Activated T-helper 1 cell treated with anti-CD3 and anti-CD28 coated beads, Interleukin-12 subunit alpha, Interleukin-12 subunit beta, Interleukin-2, Interleukin-4 antibody, amounts not matched to agents 30 ng/mL and 10 ng/mL and 1 ng/mL, durations not matched to agents 14 hours and 24 hours and 36 hours (primary cell): ENCODE measurements around the gene POLR3E. TPM values are rescaled to one million over a fixed set of nuclear protein-coding genes. Genes with fewer than 3 reads are reported as not detected.

ENCODE experiments used
- DNase-seq: peaks from one replicate; pipeline ENCODE4 v3.0.0; 2021; ENCODE audit warnings: low spot score
- H3K27ac Mint-ChIP-seq: one replicate; pipeline ENCODE4 v1.8.0; 2021; ENCODE audit warnings: mild to moderate bottlenecking, mixed read lengths
- H3K27me3 Mint-ChIP-seq: one replicate; pipeline ENCODE4 v1.8.0; 2022; ENCODE audit warnings: mild to moderate bottlenecking, moderate library complexity, mixed read lengths; ENCODE audit not compliant: insufficient read depth
- H3K36me3 Mint-ChIP-seq: one replicate; pipeline ENCODE4 v1.8.0; 2021; ENCODE audit warnings: low read depth, mixed read lengths
- H3K4me1 Mint-ChIP-seq: one replicate; pipeline ENCODE4 v1.8.0; 2021; ENCODE audit warnings: low read depth, mixed read lengths
- H3K4me3 Mint-ChIP-seq: one replicate; pipeline ENCODE4 v1.8.0; 2021; ENCODE audit warnings: mild to moderate bottlenecking, moderate library complexity, mixed read lengths
- H3K9me3 Mint-ChIP-seq: one replicate; pipeline ENCODE4 v1.8.0; 2021; ENCODE audit warnings: mixed read lengths
- intact Hi-C: fragments of 100-400 bp; cut with micrococcal nuclease; formaldehyde crosslinking; loops from one replicate; pipeline ENCODE4 v1.15.1; 2024
- total RNA-seq: library from RNA; stranded (reverse); gene quantifications from 2 replicates; pipeline ENCODE4 v1.2.3, GENCODE V29; 2022

The POLR3E gene
- total RNA-seq, 1 donor from 2014 or later, result 111 TPM

DNA sequence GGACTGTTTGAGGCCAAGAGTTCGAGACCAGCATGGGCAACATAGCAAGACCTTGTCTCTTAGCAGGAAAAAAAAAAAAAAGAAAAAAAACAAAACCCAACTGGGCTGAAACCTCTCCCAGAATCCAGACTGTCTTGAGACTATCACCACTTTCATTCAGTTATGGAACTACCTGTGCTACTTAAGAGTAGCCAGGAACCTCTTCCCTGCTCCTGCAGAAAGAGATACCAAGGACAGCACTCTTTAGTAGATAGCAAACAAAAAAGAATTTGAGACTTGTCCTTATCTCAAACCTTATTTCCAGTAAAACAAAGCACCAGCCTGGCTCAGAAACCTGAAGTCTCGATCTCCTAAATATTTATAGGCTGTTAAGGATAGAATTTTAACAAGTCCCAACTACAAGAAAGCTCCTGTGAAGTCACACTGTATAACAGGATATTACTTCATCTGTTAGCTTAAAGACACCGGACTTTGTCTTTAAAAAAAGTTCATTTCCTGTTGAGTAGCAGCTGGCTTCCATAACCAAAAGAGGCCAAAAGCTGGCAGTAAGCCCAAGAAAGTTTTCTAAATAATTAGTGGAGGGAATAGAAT lies 72.1 kb downstream of the POLR3E start:
- Mint-ChIP-seq H3K36me3 (peaks cover 39% of the 10 kb centered on the region), H3K27ac (peak overlapping the region; percentile 58), H3K4me1 (peaks cover 83% of the 10 kb centered on the region), H3K4me3 (peak overlapping the region; percentile 15), H3K27me3 (no peaks in the 10 kb centered on the region), H3K9me3 (peaks cover 7% of the 10 kb centered on the region)
- intact Hi-C loops, result loop anchor here (1.0 kb wide), 1 partner anchor 48 kb away; no protein-coding TSS in a partner anchor
- DNase-seq, result no peak

DNA sequence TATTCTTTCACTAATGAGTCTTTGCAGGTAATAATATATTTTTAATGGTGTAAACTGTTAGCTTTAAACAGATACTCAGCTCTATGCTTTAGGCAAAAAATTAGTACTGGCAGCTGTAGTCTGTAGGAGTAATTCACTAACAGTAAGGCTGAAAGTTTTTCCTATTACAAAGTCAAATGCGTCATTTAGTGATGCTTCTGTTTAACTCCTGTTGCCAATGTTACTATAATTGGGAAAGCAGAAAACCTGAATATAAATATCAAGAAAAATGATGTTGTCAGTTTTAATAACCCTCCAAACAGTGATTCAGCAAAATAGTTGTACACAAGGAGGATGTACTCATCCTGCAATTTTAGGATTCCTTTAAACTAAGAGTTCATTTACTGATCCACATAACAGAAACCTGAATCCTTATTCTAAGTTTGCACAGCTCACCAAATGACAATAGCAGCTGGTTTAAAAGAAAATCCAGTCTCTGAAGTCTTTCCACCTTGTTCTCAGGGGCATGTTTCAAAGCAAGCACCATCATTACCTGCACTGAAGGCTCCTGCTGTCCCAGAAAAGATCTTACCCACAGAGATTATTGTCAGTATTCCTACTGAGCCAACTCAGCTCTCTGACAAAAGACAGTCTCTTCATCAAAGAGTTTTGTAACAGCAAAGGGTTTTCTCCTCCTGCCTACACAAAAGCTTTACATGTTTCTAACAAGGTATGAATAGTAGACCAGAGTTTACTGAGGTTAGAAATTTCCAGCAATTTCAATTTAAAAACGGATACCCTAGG lies 73.0 kb downstream of the POLR3E start:
- intact Hi-C loops, result loop anchor here (5.0 kb wide), 3 partner anchors 33 to 418 kb away; partner anchors contain the start of genes MOSMO and UQCRC2
- Mint-ChIP-seq H3K4me3 (peak overlapping the region; percentile 97), H3K27me3 (no peaks in the 10 kb centered on the region), H3K4me1 (peaks cover 76% of the 10 kb centered on the region), H3K36me3 (peaks cover 30% of the 10 kb centered on the region), H3K27ac (peak overlapping the region; percentile 55), H3K9me3 (peaks cover 7% of the 10 kb centered on the region)
- DNase-seq, result no peak

DNA sequence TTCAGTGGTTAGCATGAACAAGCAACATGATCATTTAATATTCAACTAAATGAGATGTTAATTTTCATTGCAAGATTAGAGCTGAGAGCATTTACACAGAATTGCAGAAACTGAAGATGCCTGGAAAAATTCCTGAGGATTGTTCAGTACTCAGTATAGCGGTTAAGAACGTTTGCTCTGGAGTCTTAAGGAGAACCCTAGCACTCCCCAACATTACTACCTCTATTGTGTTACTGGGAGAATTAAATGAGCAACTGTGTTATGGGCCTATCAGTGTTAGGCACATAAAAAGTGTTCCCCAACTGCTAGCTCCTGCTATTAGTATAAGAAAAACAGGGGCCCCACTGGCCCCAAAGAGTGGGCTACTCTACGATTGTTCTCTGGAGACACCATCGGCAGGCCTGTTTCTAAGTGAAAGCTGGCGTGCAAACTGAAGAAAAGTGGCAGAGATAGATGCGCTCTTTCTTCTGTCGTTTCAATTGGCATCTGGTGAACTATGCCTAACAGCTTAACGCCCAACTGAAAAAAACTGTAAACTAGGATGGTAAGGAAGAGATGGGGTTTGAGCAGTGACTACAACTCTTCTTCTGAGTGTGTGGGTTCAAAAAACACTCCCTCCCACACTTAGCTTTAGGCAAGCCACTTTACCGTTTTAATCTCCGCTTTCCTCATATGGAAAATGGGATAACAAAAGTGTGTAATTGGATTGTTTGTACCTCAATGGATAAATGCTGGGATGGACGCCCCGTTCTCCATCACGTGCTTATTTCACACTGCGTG lies 75.9 kb downstream of the POLR3E start:
- H3K9me3 Mint-ChIP-seq, result no peaks in the 10 kb centered on the region
- intact Hi-C loops, result loop anchor here (5.0 kb wide), 3 partner anchors 36 to 421 kb away; partner anchors contain the start of genes MOSMO and UQCRC2
- H3K4me3 Mint-ChIP-seq, result peak overlapping the region; percentile 97
- peaks cover 2% of the 10 kb centered on the region for H3K27me3 Mint-ChIP-seq
- H3K36me3 Mint-ChIP-seq, result peaks cover 12% of the 10 kb centered on the region
- DNase-seq, result peak; percentile 8
- H3K27ac Mint-ChIP-seq, result peak overlapping the region; percentile 91
- peaks cover 55% of the 10 kb centered on the region for H3K4me1 Mint-ChIP-seq

DNA sequence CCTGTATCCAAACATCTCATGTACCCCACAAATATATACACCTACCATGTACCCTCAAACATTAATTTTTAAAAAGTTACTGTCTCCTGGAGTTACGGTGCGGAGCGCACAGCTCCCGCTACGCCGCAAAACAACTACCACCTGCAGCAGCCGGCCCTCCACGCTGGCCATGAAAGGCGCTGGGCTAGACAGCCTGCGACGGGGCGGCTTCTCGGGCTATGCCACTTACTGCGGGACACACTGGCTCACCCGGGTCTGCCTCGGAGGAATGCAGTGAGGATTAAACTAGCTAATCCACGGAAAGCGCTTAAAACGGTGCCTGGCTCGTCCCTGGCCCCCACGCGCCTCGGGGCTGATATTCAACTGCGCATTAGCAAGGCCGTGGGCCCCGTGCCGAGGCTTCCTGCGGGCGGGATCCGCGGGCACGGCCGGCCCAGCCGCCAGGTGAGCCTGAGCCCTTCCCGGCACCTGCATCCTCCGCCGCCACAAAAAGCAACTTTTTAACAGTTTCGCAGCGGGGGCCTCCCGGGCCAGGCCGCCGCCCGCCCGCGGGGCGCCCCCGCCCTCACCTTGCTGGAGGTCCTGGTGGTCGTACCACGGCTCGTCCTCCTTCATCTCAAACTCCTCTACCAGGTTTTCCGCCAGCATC lies 76.6 kb downstream of the POLR3E start:
- intact Hi-C loops, result loop anchor here (1.0 to 5.0 kb wide), 9 partner anchors 15 to 421 kb away; partner anchors contain the start of genes EEF2K, MOSMO and UQCRC2
- H3K27me3 Mint-ChIP-seq, result peaks cover 2% of the 10 kb centered on the region
- H3K9me3 Mint-ChIP-seq, result no peaks in the 10 kb centered on the region
- H3K27ac Mint-ChIP-seq, result peak overlapping the region; percentile 91
- peak overlapping the region; percentile 97 for H3K4me3 Mint-ChIP-seq
- peaks cover 50% of the 10 kb centered on the region for H3K4me1 Mint-ChIP-seq
- H3K36me3 Mint-ChIP-seq, result peaks cover 9% of the 10 kb centered on the region
- DNase-seq, result peak; percentile 5

DNA sequence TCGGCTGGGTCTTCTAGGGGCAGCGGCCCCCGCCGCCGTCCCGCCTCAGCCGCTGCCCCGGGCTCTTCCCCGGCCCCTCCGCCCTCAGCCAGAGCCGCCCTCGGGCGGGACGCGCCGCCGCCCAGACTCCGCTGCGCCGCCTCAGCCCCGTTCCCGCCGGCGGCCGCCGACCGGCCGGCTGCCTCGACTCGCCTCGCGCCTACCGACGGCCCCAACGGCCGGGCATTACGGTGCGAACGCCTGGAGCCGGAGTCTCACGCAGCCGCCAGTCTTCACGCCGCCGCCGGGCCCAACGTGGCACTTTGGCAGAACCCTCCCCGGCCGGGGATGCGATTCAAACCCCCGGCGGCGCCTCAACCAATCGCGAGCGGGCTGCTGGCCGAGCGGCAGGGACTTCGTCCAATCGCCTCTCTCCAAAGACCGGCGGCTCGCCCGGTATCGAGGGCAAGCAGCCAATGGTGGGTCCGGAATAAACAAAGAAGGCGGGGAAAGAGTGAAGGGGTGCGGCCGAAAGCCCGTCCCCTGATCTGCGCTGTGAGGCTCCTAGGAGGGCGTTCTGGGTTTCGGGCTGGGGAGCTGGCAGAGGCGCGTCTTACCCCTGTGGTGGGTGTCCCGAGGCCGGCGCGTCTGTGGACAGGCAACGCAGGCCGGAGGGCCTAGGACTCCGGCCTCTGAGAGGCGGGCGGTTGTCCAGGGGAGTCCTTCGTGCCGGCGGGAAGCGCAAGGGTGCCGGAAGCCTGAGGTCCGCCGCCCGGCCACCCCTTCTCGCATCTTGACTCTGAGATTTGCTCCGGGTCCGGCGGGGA lies 77.3 kb downstream of the POLR3E start, which contains the start of gene CDR2:
Gene CDR2, minus strand, starts transcription at position 309 of the 806 bp plus-strand sequence. CDS start 310 bp downstream, outside the sequence.
- H3K4me3 Mint-ChIP-seq, result peak within 1 kb of the TSS; percentile 97
- DNase-seq, result peak; percentile 99
- intact Hi-C loops, result loop anchor here (1.0 to 5.0 kb wide), 9 partner anchors 16 to 422 kb away; partner anchors contain the start of genes EEF2K, MOSMO and UQCRC2
- peaks cover 2% of the 10 kb centered on the region for H3K27me3 Mint-ChIP-seq
- H3K36me3 Mint-ChIP-seq, result peaks cover 9% of the 10 kb centered on the region
- peak within 1 kb of the TSS; percentile 91 for H3K27ac Mint-ChIP-seq
- H3K9me3 Mint-ChIP-seq, result no peaks in the 10 kb centered on the region
- peaks cover 44% of the 10 kb centered on the region for H3K4me1 Mint-ChIP-seq

DNA sequence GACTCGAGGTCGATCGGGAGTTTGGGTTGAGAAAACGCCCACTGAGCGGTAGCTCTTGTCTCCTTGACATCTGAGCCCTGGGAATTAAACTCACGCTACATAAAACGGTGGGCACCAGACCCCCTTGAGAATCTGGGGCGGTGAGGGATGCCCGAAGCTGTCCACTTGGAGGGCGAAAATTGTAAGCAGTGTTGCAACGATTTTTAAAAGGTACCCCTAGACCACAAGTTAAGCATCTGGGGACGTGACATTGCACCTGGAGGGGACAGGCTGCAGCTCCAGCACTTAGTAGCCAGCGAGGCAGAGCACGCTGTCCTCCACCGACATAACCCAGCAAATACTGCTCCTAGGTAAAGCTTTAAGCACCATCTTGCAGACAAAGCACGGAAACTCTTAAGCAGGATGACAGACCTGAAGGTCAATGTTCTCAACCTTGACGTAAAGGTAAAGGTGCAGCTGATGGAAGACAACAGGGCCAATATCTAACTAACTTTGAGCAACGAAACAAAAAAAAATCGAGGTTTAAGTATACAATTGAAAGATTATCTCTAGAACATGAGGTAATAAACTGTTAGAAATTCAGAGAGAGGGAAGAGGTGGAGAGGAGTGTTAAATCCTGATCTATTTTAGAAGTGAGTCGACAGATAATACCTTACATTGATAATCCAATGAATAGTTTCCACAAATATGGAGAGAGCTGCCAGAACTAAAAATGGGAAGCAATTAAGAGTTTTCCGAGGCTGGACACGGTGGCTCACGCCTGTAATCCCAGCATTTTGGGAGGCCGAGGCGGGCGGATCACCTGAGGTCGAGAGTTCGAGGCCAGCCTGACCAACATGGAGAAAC lies 78.1 kb downstream of the POLR3E start:
- peak overlapping the region; percentile 95 for H3K4me3 Mint-ChIP-seq
- intact Hi-C loops, result loop anchor here (2.0 kb wide), 1 partner anchor 169 kb away; the partner anchor contains the start of gene EEF2K
- no peak for DNase-seq
- H3K27me3 Mint-ChIP-seq, result peaks cover 2% of the 10 kb centered on the region
- H3K4me1 Mint-ChIP-seq, result peaks cover 36% of the 10 kb centered on the region
- H3K27ac Mint-ChIP-seq, result peak overlapping the region; percentile 29
- H3K9me3 Mint-ChIP-seq, result no peaks in the 10 kb centered on the region
- H3K36me3 Mint-ChIP-seq, result peaks cover 9% of the 10 kb centered on the region

DNA sequence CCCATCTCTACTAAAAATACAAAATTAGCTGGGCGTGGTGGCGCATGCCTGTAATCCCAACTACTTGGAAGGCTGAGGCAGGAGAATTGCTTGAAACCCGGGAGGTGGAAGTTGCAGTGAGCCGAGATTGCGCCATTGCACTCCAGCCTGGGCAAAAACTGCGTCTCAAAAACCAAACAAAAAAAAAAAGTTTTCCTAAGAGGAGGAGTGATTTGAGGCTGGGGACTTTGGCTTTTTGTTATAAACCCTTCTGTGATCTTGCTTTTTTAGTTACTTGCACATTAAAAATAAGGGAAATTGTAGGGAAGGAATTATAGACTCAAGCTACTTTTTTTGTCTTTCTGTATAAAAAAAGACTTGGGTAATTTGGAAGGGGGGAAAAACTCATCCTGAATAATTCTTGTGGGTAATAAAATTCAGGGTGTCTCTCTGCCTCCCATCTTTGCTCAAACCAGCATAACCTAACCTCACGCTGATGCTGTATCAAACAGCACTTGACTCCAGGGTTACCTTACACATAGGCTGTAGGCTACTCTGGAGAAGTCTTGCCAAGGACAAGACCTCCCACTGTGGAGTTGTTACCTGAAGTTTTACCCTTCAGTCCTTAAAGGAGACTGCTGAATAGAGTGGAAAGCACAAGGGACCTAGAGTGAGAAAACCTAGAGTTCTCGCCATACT lies 78.9 kb downstream of the POLR3E start:
- DNase-seq, result no peak
- peaks cover 35% of the 10 kb centered on the region for H3K4me1 Mint-ChIP-seq
- H3K27ac Mint-ChIP-seq, result no peak overlapping the region
- no peaks in the 10 kb centered on the region for H3K9me3 Mint-ChIP-seq
- H3K27me3 Mint-ChIP-seq, result peaks cover 2% of the 10 kb centered on the region
- H3K36me3 Mint-ChIP-seq, result peaks cover 9% of the 10 kb centered on the region
- intact Hi-C loops, result loop anchor here (2.0 kb wide), 1 partner anchor 169 kb away; the partner anchor contains the start of gene EEF2K
- no peak overlapping the region for H3K4me3 Mint-ChIP-seq

DNA sequence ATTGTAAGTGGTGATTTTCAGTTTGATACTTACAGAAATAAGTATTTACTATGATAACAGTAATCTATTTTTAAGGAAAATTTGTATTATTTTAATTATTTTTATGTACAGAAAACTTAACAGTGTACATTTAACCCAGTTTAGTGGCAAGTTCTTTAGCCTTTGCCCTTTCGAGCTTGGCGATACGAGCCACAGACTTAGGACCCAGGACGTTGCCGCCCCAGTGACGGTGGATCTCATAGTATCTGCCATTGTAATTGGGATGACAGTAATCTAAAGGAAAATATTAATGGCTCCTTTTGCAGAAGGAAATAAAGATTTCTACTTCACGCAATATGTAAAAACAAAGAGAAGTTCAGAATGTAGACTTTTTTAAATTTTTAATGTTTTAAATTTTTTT lies 82.4 kb downstream of the POLR3E start:
- Mint-ChIP-seq H3K27me3 (peaks cover 2% of the 10 kb centered on the region), H3K4me3 (no peak overlapping the region), H3K27ac (no peak overlapping the region), H3K9me3 (no peaks in the 10 kb centered on the region), H3K36me3 (no peaks in the 10 kb centered on the region), H3K4me1 (peaks cover 20% of the 10 kb centered on the region)
- no peak for DNase-seq
- intact Hi-C loops, result no loop called here

DNA sequence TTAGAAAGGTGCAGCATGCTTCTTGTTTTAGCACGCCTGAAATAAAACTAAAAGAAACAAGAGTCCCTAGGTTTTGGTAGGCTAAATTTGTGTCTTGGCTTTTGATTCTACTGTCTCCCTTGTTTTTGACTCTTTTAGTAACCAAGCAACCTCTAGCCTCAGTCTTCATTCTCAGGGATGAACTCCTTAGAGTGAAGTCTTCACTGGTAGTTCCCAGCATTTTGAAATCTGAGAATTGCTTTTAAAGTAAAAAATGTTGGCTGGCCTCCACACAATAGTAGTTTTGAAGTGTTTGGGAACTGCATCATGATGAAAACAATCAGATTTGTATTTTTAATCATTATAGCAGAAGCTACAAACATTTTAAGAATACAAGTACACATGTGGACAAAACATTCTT lies 83.3 kb downstream of the POLR3E start:
- Mint-ChIP-seq H3K9me3 (no peaks in the 10 kb centered on the region), H3K4me1 (peaks cover 15% of the 10 kb centered on the region), H3K27me3 (peaks cover 2% of the 10 kb centered on the region), H3K36me3 (no peaks in the 10 kb centered on the region), H3K4me3 (no peak overlapping the region), H3K27ac (no peak overlapping the region)
- no peak for DNase-seq
- intact Hi-C loops, result no loop called here

DNA sequence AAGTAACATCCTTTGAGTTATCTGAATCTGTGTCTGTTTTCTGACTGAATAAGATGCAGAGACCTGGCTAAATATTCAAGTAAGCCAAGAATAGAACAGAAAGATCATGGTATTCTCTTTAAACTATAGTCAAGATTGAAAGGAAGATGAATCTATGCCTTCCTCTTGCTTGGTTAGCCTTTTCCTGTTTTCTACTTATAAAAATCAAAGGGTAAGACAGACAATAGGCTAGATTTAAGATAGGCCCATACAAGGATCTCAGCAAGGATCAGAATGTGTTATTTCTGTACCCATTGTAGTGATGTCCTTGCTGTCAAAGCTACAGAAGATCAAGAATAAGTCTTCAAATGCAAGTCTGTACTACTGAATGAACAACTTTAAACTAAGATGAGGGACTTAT lies 84.2 kb downstream of the POLR3E start:
- H3K27ac Mint-ChIP-seq, result no peak overlapping the region

More for the DNA sequence above, 84.2 kb downstream of the POLR3E start:
- H3K9me3 Mint-ChIP-seq, result no peaks in the 10 kb centered on the region
- H3K27me3 Mint-ChIP-seq, result peaks cover 2% of the 10 kb centered on the region
- H3K4me1 Mint-ChIP-seq, result peaks cover 13% of the 10 kb centered on the region
- intact Hi-C loops, result no loop called here
- DNase-seq, result no peak
- H3K36me3 Mint-ChIP-seq, result no peaks in the 10 kb centered on the region
- H3K4me3 Mint-ChIP-seq, result no peak overlapping the region
